Cardiac fibroblast (primary cell): Measurements from ENCODE around the gene SDCCAG8.

Source experiments
- DNase-seq, 2 donors: peaks; one replicate each; pipeline versions ENCODE4 v3.0.0 to v3.0.0-alpha.2; 2010; ENCODE audit warnings: low read depth in 2 of 2
- H3K4me3 ChIP-seq, 2 donors: replicated peaks in 1 of 2; 1 replicate in 1 of 2; 2 replicates in 1 of 2; pipeline ENCODE4 v1.5.1; 2011; ENCODE audit warnings: low read depth in 2 of 2, low read length in 2 of 2, mild to moderate bottlenecking in 2 of 2, moderate library complexity in 1 of 2
- CTCF ChIP-seq: IDR thresholded peaks from one replicate; pipeline ENCODE4 v1.5.1; 2011; ENCODE audit warnings: low read depth, mild to moderate bottlenecking, low read length, inconsistent platforms

The SDCCAG8 gene

GRCh38 chr1:243459059-243459458 lies 203.2 kb downstream of the SDCCAG8 start:
- no peak overlapping the region for H3K4me3 ChIP-seq
- no peak for TF ChIP-seq CTCF
- DNase-seq = no peak

GRCh38 chr1:243461700-243462099 lies 205.9 kb downstream of the SDCCAG8 start:
- no peak for TF ChIP-seq CTCF
- no peak for DNase-seq
- H3K4me3 ChIP-seq = no peak overlapping the region

GRCh38 chr1:243462929-243463697 lies 207.3 kb downstream of the SDCCAG8 start:
- no peak overlapping the region for H3K4me3 ChIP-seq
- TF ChIP-seq CTCF = no peak
- DNase-seq = no peak

GRCh38 chr1:243465081-243465480 lies 209.2 kb downstream of the SDCCAG8 start:
- no peak overlapping the region for H3K4me3 ChIP-seq
- no peak for DNase-seq
- no peak for TF ChIP-seq CTCF

- no peak overlapping the region for H3K4me3 ChIP-seq
- no peak for DNase-seq
- TF ChIP-seq CTCF = no peak
Measured at GRCh38 chr1:243465738-243466137, 209.9 kb downstream of the SDCCAG8 start.

- no peak for DNase-seq
- no peak overlapping the region for H3K4me3 ChIP-seq
- no peak for TF ChIP-seq CTCF
Measured at GRCh38 chr1:243469497-243469896, 213.7 kb downstream of the SDCCAG8 start.

GRCh38 chr1:243470502-243470901 lies 214.7 kb downstream of the SDCCAG8 start:
- DNase-seq = no peak

More at GRCh38 chr1:243470502-243470901, 214.7 kb downstream of the SDCCAG8 start:
- TF ChIP-seq CTCF = no peak
- no peak overlapping the region for H3K4me3 ChIP-seq
